Vagina (tissue), 2 donors: ENCODE measurements around the gene SRGAP2B.
"Not testable (repeated sequence)": the region's sequence is repeated elsewhere in the genome, so short reads cannot be mapped to it uniquely, and the experiment has no call there.

Source experiments
- POLR2A ChIP-seq, 2 donors: fragments of 450-650 bp; IDR thresholded peaks; one replicate each; pipeline ENCODE4 v1.6.1; 2017; ENCODE audit warnings: antibody characterized with exemption in 2 of 2, mild to moderate bottlenecking in 2 of 2, moderate library complexity in 2 of 2
- TF ChIP-seq, protein P1 (sequence below), 3 experiments: fragments of 450-650 bp in 2 of 3; fragments of 200-600 bp in 1 of 3; sonication (generic) in 1 of 3; IDR thresholded peaks; one replicate each; pipeline ENCODE4 v1.5.1; 2017 to 2019; ENCODE audit warnings: antibody characterized with exemption in 3 of 3, mild to moderate bottlenecking in 2 of 3, moderate library complexity in 2 of 3

- TF ChIP-seq POLR2A (IDR thresholded peaks at IDR 0.05) = not testable (repeated sequence)
- TF ChIP-seq, protein P1, sequence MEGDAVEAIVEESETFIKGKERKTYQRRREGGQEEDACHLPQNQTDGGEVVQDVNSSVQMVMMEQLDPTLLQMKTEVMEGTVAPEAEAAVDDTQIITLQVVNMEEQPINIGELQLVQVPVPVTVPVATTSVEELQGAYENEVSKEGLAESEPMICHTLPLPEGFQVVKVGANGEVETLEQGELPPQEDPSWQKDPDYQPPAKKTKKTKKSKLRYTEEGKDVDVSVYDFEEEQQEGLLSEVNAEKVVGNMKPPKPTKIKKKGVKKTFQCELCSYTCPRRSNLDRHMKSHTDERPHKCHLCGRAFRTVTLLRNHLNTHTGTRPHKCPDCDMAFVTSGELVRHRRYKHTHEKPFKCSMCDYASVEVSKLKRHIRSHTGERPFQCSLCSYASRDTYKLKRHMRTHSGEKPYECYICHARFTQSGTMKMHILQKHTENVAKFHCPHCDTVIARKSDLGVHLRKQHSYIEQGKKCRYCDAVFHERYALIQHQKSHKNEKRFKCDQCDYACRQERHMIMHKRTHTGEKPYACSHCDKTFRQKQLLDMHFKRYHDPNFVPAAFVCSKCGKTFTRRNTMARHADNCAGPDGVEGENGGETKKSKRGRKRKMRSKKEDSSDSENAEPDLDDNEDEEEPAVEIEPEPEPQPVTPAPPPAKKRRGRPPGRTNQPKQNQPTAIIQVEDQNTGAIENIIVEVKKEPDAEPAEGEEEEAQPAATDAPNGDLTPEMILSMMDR (IDR thresholded peaks at IDR 0.05) = not testable (repeated sequence)
Observed at GRCh38 chr1:145112703-145113102, 17.6 kb upstream of the SRGAP2B start.
